HFF-Myc (cell line): ENCODE results near the gene MRPS34.

Source experiments
- DNase-seq: peaks from one replicate; pipeline ENCODE4 v3.0.0-alpha.2; 2011; ENCODE audit warnings: low read depth; ENCODE audit errors: extremely low read depth
- H3K4me3 ChIP-seq: replicated peaks from 2 replicates; pipeline ENCODE4 v1.5.1; 2011; ENCODE audit warnings: low read depth, mild to moderate bottlenecking, control low read depth, low read length
- TF ChIP-seq, protein P1 (sequence below): IDR thresholded peaks from 2 replicates; pipeline ENCODE4 v1.5.1; 2012; ENCODE audit warnings: mild to moderate bottlenecking, low read depth, low read length, control low read depth; ENCODE audit errors: missing control alignments

MRPS34 gene

DNA sequence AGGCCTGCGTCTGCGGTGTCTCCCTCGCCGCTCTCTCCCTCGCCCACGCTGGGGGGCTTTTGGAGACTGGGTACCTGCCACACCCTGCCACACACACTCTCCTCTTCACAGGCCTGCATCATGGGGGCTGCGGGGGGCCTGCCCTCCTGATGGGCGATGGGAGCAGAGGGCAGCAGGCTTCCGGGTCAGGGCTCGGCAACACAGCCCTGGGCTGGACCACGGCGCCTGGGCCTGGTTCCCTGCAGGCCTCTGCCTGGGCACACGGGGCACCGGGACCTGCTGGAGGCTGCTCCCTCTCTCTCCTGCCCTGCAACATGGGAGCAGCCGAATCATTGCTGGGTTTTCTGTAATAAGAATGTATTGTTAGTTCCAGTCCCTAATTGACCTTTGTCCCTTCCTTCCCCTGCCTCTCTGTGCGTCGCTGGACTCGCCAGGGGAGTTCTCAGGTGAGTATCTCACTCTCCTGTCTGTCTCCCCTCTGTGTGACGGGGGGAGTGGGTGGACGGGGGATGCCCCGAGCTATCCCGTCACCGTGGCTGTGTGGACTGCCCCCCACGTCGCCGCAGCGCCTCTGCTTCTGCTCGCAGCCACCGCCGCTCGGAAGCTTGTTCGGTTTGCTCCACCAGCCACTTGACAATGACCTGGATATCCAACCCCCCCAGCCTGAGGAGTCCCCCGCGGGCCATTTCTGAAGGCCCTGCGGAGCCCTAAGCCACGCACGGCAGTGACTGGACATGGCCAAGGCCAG lies 15.0 kb downstream of the MRPS34 start:
- no peak overlapping the region for H3K4me3 ChIP-seq
- DNase-seq: no peak
- TF ChIP-seq, protein P1, sequence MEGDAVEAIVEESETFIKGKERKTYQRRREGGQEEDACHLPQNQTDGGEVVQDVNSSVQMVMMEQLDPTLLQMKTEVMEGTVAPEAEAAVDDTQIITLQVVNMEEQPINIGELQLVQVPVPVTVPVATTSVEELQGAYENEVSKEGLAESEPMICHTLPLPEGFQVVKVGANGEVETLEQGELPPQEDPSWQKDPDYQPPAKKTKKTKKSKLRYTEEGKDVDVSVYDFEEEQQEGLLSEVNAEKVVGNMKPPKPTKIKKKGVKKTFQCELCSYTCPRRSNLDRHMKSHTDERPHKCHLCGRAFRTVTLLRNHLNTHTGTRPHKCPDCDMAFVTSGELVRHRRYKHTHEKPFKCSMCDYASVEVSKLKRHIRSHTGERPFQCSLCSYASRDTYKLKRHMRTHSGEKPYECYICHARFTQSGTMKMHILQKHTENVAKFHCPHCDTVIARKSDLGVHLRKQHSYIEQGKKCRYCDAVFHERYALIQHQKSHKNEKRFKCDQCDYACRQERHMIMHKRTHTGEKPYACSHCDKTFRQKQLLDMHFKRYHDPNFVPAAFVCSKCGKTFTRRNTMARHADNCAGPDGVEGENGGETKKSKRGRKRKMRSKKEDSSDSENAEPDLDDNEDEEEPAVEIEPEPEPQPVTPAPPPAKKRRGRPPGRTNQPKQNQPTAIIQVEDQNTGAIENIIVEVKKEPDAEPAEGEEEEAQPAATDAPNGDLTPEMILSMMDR: no peak

DNA sequence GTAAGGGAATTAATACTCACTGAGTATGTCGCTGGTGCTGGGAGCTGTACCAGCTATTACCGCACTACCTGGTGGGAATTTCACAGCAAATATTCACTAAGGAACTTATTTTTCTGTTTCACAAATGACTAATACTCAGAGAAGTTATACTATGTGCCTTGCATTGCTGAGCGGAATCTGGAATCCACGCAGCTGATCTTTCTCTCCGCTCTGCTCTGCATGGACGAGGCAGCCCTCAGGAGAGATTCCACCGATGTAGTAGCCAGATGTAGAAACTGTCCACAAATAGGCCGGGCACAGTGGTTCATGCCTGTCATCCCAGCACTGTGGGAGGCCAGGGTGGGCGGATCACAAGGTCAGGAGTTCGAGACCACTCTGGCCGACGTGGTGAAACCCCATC lies 18.7 kb downstream of the MRPS34 start:
- TF ChIP-seq, protein P1: no peak
- no peak for DNase-seq
- no peak overlapping the region for H3K4me3 ChIP-seq

DNA sequence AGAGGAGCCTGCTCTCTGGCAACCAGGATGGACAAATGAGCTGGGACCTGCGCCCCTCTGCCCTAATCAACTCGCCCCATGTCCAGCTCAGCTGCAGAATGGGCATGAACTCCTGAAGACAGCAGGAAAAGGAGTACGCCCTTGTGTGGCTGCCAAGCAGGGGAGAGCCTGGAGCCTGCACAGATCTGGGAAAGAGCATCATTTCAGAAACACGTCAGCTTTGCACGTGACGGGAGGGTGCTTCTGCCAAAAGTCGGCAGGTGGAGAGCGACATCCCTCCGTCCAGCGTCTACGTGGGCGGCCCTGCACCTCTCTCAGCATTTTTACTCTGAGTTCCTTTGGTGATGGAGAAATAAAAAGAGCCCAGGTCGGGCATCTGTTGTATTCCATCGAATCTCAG lies 20.1 kb downstream of the MRPS34 start:
- H3K4me3 ChIP-seq: no peak overlapping the region
- no peak for DNase-seq
- TF ChIP-seq, protein P1: no peak

DNA sequence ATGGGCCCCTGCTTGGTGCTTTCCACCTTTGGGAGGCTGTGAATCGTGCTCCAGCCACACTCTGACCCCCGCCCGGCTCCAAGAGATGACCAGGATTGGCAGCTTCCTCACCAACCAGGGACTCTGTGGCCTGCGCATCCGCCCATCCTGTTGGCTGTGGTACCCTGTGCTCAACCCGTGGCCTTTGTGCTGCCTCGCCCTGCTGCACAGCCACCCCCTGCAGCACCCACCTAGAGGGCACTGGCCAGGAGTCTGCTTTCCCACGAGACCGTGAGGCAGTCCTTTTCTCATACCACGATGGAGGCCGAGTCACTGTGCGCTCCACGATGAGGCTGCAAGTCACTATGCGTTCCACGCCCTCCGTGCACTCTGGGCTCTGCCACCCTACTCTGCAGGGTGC lies 21.0 kb downstream of the MRPS34 start:
- TF ChIP-seq, protein P1: no peak
- no peak overlapping the region for H3K4me3 ChIP-seq
- DNase-seq: no peak

DNA sequence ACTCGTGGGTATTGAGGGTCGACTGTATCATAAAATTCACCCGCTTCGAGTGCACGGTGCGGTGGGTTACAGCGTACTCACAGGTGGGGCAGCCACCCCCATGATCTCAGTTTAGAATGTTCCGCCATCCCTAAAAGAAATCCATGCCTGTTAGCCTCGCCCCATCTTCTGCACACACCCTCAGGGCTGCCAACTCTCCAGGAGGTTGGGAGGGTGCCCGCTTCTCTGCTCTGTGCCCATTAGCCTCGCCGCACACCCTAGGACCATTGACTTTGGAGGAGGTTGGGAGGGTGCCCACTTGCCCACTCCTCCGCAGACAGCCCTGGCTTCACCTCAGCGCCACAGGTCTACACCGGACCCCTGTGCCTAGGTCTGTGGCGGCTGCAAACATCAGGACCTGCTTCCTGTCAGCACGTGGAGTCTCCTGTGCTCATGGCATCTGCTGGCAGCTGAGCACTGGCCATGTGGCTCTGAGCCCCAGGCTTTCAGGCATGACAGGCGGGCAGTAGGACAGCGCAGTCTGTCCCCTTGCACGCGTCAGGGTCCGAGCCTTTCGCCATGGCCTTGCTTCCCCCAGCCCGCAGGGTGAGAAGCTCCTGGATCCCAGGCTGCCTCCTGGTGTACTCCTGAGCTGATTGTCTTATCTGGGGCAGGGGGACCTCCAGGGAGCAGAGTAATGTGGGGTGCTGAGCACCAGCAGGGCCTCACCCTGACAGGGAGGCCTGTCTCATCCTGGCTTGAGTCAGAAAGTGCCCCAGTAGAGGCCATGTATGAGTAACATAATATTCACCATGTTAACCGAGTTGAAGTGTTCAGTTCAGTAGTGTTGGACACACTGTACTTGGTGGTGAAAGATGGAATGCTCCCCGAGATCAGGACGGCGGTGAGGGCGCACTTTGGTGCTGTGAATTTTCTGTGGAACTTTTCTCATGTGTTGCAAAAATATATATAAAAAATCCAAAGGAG lies 23.5 kb downstream of the MRPS34 start:
- TF ChIP-seq, protein P1: no peak
- no peak for DNase-seq
- H3K4me3 ChIP-seq: no peak overlapping the region

DNA sequence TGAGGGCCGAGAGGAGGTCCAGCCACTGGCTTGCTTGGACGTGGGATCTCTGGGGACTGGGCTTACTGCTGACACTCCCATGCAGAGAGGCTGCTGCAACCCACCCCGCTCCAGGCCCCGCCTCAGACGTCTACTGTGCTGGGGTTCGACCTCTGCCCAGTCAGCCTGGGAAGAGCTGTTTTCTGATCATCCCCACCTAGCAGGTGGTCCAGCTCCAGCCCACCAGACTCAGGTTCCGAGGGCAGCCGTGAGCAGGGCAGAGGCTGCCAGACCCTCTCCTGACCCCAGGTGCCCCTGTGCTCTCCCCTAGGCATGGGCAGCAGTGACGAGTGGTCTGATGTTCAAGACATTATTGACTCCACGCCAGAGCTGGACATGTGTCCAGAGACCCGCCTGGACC lies 25.0 kb downstream of the MRPS34 start:
- no peak overlapping the region for H3K4me3 ChIP-seq
- no peak for DNase-seq
- TF ChIP-seq, protein P1: no peak
